Hepatocyte (in vitro differentiated cells): ENCODE measurements around the gene CD74. TPM values are rescaled to one million over a fixed set of nuclear protein-coding genes. Genes with fewer than 3 reads are reported as not detected.
"Not testable (repeated sequence)": the region's sequence is repeated elsewhere in the genome, so short reads cannot be mapped to it uniquely, and the experiment has no call there.

Experiments used
- DNase-seq: peaks from one replicate; pipeline ENCODE4 v3.0.0-alpha.2; 2016; ENCODE audit warnings: low spot score
- H2AFZ ChIP-seq: fragments of 200-600 bp; sonication (generic); 2 replicates; pipeline ENCODE4 v1.6.0; 2016; ENCODE audit warnings: antibody characterized with exemption, mild to moderate bottlenecking
- H3K27ac ChIP-seq: fragments of 200-600 bp; sonication (generic); 2 replicates; pipeline ENCODE4 v1.5.1; 2016; ENCODE audit warnings: mild to moderate bottlenecking
- H3K27me3 ChIP-seq: fragments of 200-600 bp; sonication (generic); 2 replicates; pipeline ENCODE4 v1.6.1; 2016
- H3K36me3 ChIP-seq: fragments of 200-600 bp; sonication (generic); replicated peaks from 2 replicates; pipeline ENCODE4 v1.5.1; 2016; ENCODE audit warnings: low read depth; ENCODE audit not compliant: insufficient read depth
- H3K4me1 ChIP-seq: fragments of 200-600 bp; sonication (generic); 2 replicates; pipeline ENCODE4 v1.5.1; 2016; ENCODE audit warnings: mild to moderate bottlenecking, moderate library complexity; ENCODE audit not compliant: insufficient read depth
- H3K4me2 ChIP-seq: fragments of 200-600 bp; sonication (generic); 2 replicates; pipeline ENCODE4 v1.6.0; 2016
- H3K4me3 ChIP-seq: fragments of 200-600 bp; sonication (generic); 2 replicates; pipeline ENCODE4 v1.5.1; 2016; ENCODE audit warnings: mild to moderate bottlenecking
- H3K79me2 ChIP-seq: fragments of 200-600 bp; sonication (generic); 2 replicates; pipeline ENCODE4 v1.6.0; 2017; ENCODE audit warnings: mild to moderate bottlenecking
- H3K9me2 ChIP-seq: fragments of 200-600 bp; sonication (generic); replicated peaks from 2 replicates; pipeline ENCODE4 v1.6.0; 2017; ENCODE audit warnings: mild to moderate bottlenecking; ENCODE audit not compliant: insufficient read depth
- H3K9me3 ChIP-seq: fragments of 200-600 bp; sonication (generic); 2 replicates; pipeline ENCODE4 v1.5.1; 2016; ENCODE audit warnings: low read depth, mild to moderate bottlenecking
- H4K20me1 ChIP-seq: fragments of 200-600 bp; sonication (generic); 2 replicates; pipeline ENCODE4 v1.6.0; 2016; ENCODE audit warnings: mild to moderate bottlenecking; ENCODE audit not compliant: insufficient read depth, poor library complexity, severe bottlenecking
- CTCF ChIP-seq: fragments of 200-600 bp; sonication (generic); IDR thresholded peaks from 2 replicates; pipeline ENCODE4 v1.5.1; 2016; ENCODE audit warnings: antibody characterized with exemption, mild to moderate bottlenecking; ENCODE audit not compliant: poor library complexity
- EZH2 ChIP-seq: fragments of 200-600 bp; sonication (generic); IDR thresholded peaks from 2 replicates; pipeline ENCODE4 v1.6.1; 2016; ENCODE audit warnings: antibody characterized with exemption, mild to moderate bottlenecking, borderline replicate concordance
- EZH2phosphoT487 ChIP-seq: fragments of 200-600 bp; sonication (generic); IDR thresholded peaks from one replicate; pipeline ENCODE4 v1.6.1; 2018; ENCODE audit warnings: antibody characterized with exemption, mild to moderate bottlenecking, low read depth, moderate library complexity; ENCODE audit not compliant: unreplicated experiment, severe bottlenecking
- WGBS: methylation state at CpG from one replicate; pipeline ENCODE4 v1.1.6; 2016; ENCODE audit warnings: low lambda C conversion rate; ENCODE audit errors: missing lambda C conversion rate; 5-methylcytosine and 5-hydroxymethylcytosine counted together
- polyA plus RNA-seq: library from polyadenylated mRNA; unstranded; fragments of >200 nt; fragmentation: Nextera tagmentation; extraction: Ambion mirVana; gene quantifications from 2 replicates; pipeline ENCODE4 v1.2.1, GENCODE V29; 2016
- total RNA-seq: library from RNA; depleted of rRNA; stranded (reverse); fragments of >200 nt; gene quantifications from 2 replicates; pipeline ENCODE4 v1.2.3, GENCODE V29; 2014

Gene CD74
- total and polyA plus RNA-seq, 2 experiments from 2014 or later: 57.2 to 107 TPM

GRCh38 chr5:150422075-150422474 is 9.4 kb upstream of the CD74 start:
- H4K20me1 ChIP-seq: no peaks in the 10 kb centered on the region
- no peak for DNase-seq
- H3K9me3 ChIP-seq: no peaks in the 10 kb centered on the region
- H3K9me2 ChIP-seq: no peaks in the 10 kb centered on the region
- H3K4me3 ChIP-seq: no peak overlapping the region
- H3K79me2 ChIP-seq: no peaks in the 10 kb centered on the region
- no peaks in the 10 kb centered on the region for H3K4me1 ChIP-seq
- H3K4me2 ChIP-seq: no peak overlapping the region
- H3K36me3 ChIP-seq: no peaks in the 10 kb centered on the region
- H2AFZ ChIP-seq: no peak overlapping the region
- no peaks in the 10 kb centered on the region for H3K27me3 ChIP-seq
- 71% methylated on average over 4 of the region's 4 CpGs for WGBS
- TF ChIP-seq EZH2 (no peak), CTCF (no peak), EZH2phosphoT487 (no peak)
- no peak overlapping the region for H3K27ac ChIP-seq

- no peak overlapping the region for H3K4me2 ChIP-seq
- H4K20me1 ChIP-seq: no peaks in the 10 kb centered on the region
- 84% methylated on average over 7 of the region's 7 CpGs for WGBS
- no peaks in the 10 kb centered on the region for H3K79me2 ChIP-seq
- no peaks in the 10 kb centered on the region for H3K36me3 ChIP-seq
- H3K4me3 ChIP-seq: no peak overlapping the region
- H3K27ac ChIP-seq: no peak overlapping the region
- H3K9me3 ChIP-seq: no peaks in the 10 kb centered on the region
- H2AFZ ChIP-seq: no peak overlapping the region
- H3K9me2 ChIP-seq: no peaks in the 10 kb centered on the region
- DNase-seq: no peak
- no peaks in the 10 kb centered on the region for H3K27me3 ChIP-seq
- TF ChIP-seq EZH2phosphoT487 (no peak), EZH2 (no peak), CTCF (no peak)
- H3K4me1 ChIP-seq: no peaks in the 10 kb centered on the region
Measured at GRCh38 chr5:150419630-150420270, 7.0 kb upstream of the CD74 start.

DNA sequence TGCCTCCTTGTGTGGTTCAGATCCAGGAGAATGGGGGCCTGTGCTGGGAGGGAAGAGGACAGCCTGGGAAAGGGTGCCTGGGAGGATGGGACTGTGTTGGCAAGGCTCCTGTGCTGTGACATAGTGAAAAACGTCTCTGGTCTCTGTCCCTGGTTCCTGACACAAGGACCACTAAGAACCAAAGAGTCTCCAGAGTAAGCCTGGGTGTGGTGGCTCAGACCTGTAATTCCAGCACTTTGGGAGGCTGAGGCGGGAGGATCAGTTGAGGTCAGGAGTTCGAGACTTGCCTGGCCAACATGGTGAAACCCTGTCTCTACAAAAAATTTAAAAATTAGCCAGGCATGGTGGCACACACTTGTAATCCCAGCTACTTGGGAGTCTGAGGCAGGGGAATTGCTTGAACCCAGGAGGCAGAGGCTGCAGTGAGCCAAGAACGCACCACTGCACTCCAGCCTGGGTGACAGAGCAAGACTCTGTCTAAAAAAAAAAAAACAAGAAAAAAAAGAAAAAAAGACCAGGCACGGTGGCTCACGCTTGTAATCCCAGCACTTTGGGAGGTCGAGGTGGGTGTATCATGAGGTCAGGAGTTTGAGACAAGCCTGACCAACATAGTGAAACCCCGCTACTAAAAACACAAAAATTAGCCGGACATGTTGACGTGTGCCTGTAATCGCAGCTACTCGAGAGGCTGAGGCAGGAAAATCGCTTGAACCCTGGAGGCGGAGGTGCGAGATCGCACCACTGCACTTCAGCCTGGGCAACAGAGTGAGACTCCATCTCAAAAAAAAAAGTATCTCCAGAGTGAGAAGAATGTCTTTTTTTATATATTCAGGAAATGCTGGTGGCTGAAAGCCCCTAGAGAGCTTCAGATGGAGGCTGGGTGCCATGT is 1.4 kb upstream of the CD74 start:
- H3K36me3 ChIP-seq, H3K79me2 ChIP-seq, H3K4me2 ChIP-seq, H3K9me2 ChIP-seq, H3K9me3 ChIP-seq, H3K27ac ChIP-seq, H4K20me1 ChIP-seq, H3K27me3 ChIP-seq, H3K4me3 ChIP-seq, H2AFZ ChIP-seq, DNase-seq, H3K4me1 ChIP-seq: not testable (repeated sequence)
- 96% methylated on average over 16 of the region's 16 CpGs for WGBS

- H3K27ac ChIP-seq: peak overlapping the region; percentile 80
- WGBS: 83% methylated on average over 12 of the region's 12 CpGs
- peak; percentile 3 for DNase-seq
- H3K4me3 ChIP-seq: no peak overlapping the region
- no peaks in the 10 kb centered on the region for H3K27me3 ChIP-seq
- H2AFZ ChIP-seq: peak overlapping the region; percentile 20
- H3K4me1 ChIP-seq: peaks cover 5% of the 10 kb centered on the region
- H3K9me2 ChIP-seq: no peaks in the 10 kb centered on the region
- no peaks in the 10 kb centered on the region for H3K79me2 ChIP-seq
- H3K9me3 ChIP-seq: no peaks in the 10 kb centered on the region
- TF ChIP-seq EZH2 (no peak), EZH2phosphoT487 (no peak), CTCF (no peak)
- H3K4me2 ChIP-seq: peak overlapping the region; percentile 60
- H4K20me1 ChIP-seq: no peaks in the 10 kb centered on the region
- no peaks in the 10 kb centered on the region for H3K36me3 ChIP-seq
Measured at GRCh38 chr5:150413176-150413901, 629 bp upstream of the CD74 start.
